Upper lobe of right lung (tissue), 1 donor: ENCODE measurements around the gene GJB6. TPM values are rescaled to one million over a fixed set of nuclear protein-coding genes. Genes with fewer than 3 reads are reported as not detected.

Experiments used
- ATAC-seq: fragments of 200-7000 bp; cut with Tn5 transposase; one replicate; pipeline ENCODE4 v1.9.1; 2020; ENCODE audit warnings: mild to moderate bottlenecking, moderate library complexity
- DNase-seq: peaks from one replicate; pipeline ENCODE4 v3.0.0-alpha.2; 2020
- H3K27ac ChIP-seq: fragments of 200-600 bp; one replicate; pipeline ENCODE4 v1.8.0; 2022
- H3K27me3 ChIP-seq: fragments of 200-600 bp; one replicate; pipeline ENCODE4 v1.8.0; 2022; ENCODE audit warnings: mild to moderate bottlenecking
- H3K36me3 ChIP-seq: fragments of 200-600 bp; one replicate; pipeline ENCODE4 v1.8.0; 2022
- H3K4me1 ChIP-seq: fragments of 200-600 bp; one replicate; pipeline ENCODE4 v1.8.0; 2022
- H3K4me3 ChIP-seq: fragments of 200-600 bp; one replicate; pipeline ENCODE4 v1.8.0; 2022; ENCODE audit warnings: mild to moderate bottlenecking
- H3K9me3 ChIP-seq: fragments of 200-600 bp; one replicate; pipeline ENCODE4 v1.8.0; 2022
- CTCF ChIP-seq: fragments of 200-600 bp; IDR thresholded peaks from one replicate; pipeline ENCODE4 v1.8.0; 2022; ENCODE audit warnings: antibody characterized with exemption
- intact Hi-C: fragments of 100-400 bp; cut with DNase I; formaldehyde crosslinking; loops from one replicate; pipeline ENCODE4 v1.11.0; 2022
- total RNA-seq: library from RNA; stranded (reverse); fragmentation: NEBNext Ultra II Directional; extraction: Animal tissue kit (Norgen Biotek cat#: 25700); gene quantifications from one replicate; pipeline ENCODE4 v1.2.1, GENCODE V29; 2021
- donor health status: DM: no; HTN: yes; CAD: no; lungs with severe emphysema.

Gene GJB6
- total RNA-seq, 1 donor from 2014 or later = not detected

GRCh38 chr13:20232556-20233277 is 598 bp upstream of the GJB6 start:
- intact Hi-C loops = no loop called here
- ATAC-seq (peak; percentile 41), DNase-seq (no peak)
- Histone ChIP-seq H3K9me3 (no peaks in the 10 kb centered on the region), H3K27ac (no peak overlapping the region), H3K4me1 (peaks cover 12% of the 10 kb centered on the region), H3K36me3 (no peaks in the 10 kb centered on the region), H3K4me3 (peak overlapping the region; percentile 31), H3K27me3 (peaks cover 47% of the 10 kb centered on the region)
- TF ChIP-seq CTCF = no peak

- Histone ChIP-seq H3K4me1 (peaks cover 12% of the 10 kb centered on the region), H3K9me3 (no peaks in the 10 kb centered on the region), H3K36me3 (no peaks in the 10 kb centered on the region), H3K27me3 (peaks cover 47% of the 10 kb centered on the region), H3K27ac (no peak overlapping the region), H3K4me3 (peak overlapping the region; percentile 31)
- intact Hi-C loops = no loop called here
- DNase-seq (no peak), ATAC-seq (no peak)
- TF ChIP-seq CTCF = no peak
Observed at GRCh38 chr13:20230913-20231838, 943 bp downstream of the GJB6 start.

DNA sequence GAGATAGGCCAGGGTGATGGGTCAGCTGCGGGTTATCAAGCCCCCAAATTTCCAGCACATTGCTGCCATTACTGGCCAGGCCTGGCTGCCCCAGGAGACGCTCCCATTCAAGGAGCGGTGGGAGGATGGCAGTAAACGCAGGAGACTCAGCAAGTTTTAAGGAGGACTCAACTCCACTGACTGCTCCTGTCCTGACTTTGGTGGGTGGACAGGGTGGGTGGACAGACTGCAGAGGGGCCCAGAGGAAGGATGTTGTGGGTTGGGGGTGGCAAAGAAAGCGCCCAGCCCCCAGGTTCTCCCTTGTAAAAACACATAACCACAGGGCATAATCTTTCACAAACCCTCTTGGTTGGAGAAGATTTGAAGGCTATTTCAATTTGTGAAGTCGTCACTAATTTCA is 4.4 kb downstream of the GJB6 start:
- no peak for DNase-seq
- Histone ChIP-seq H3K4me1 (peaks cover 12% of the 10 kb centered on the region), H3K4me3 (no peak overlapping the region), H3K27ac (no peak overlapping the region), H3K27me3 (peaks cover 43% of the 10 kb centered on the region), H3K36me3 (no peaks in the 10 kb centered on the region), H3K9me3 (no peaks in the 10 kb centered on the region)
- no peak for TF ChIP-seq CTCF
- no peak for ATAC-seq
- intact Hi-C loops = no loop called here

- no peak for TF ChIP-seq CTCF
- no peak overlapping the region for H3K4me3 ChIP-seq
- H3K9me3 ChIP-seq = no peaks in the 10 kb centered on the region
- H3K4me1 ChIP-seq = peaks cover 9% of the 10 kb centered on the region
- no peak overlapping the region for H3K27ac ChIP-seq
- peaks cover 38% of the 10 kb centered on the region for H3K27me3 ChIP-seq
- intact Hi-C loops = no loop called here
- no peaks in the 10 kb centered on the region for H3K36me3 ChIP-seq
- DNase-seq (no peak), ATAC-seq (no peak)
Observed at GRCh38 chr13:20227288-20227687, 4.8 kb downstream of the GJB6 start.

GRCh38 chr13:20222553-20222952 is 9.6 kb downstream of the GJB6 start:
- DNase-seq (no peak), ATAC-seq (no peak)
- no peaks in the 10 kb centered on the region for H3K36me3 ChIP-seq
- no peak overlapping the region for H3K4me3 ChIP-seq
- TF ChIP-seq CTCF = no peak
- no peaks in the 10 kb centered on the region for H3K9me3 ChIP-seq
- intact Hi-C loops = no loop called here
- H3K4me1 ChIP-seq = no peaks in the 10 kb centered on the region
- no peak overlapping the region for H3K27ac ChIP-seq
- peaks cover 9% of the 10 kb centered on the region for H3K27me3 ChIP-seq
